ENCODE data around the gene HINFP. TPM values are rescaled to one million over a fixed set of nuclear protein-coding genes. Genes with fewer than 3 reads are reported as not detected.

HINFP gene
- total and polyA plus RNA-seq, 2 experiments from 2014 or later, result 12.6 to 29.2 TPM

GRCh38 chr11:119125821-119126220 lies 4.4 kb downstream of the HINFP start (continued):
- TF ChIP-seq CTCF (conservative IDR thresholded peaks at IDR 0.05; ENCODE audit: low read depth in 2 of 2) (no peak), JUNB (IDR thresholded peaks at IDR 0.05; ENCODE audit: unreplicated experiment) (no peak), ZNF331 (CRISPR knock-in tag; IDR thresholded peaks at IDR 0.05; ENCODE audit: low read depth) (no peak), EZH2phosphoT487 (IDR thresholded peaks at IDR 0.05; ENCODE audit: unreplicated experiment) (no peak), NANOG (IDR thresholded peaks at IDR 0.05; ENCODE audit: borderline replicate concordance) (no peak), POLR2AphosphoS5 (IDR thresholded peaks at IDR 0.05; ENCODE audit: low read depth) (no peak), CREB1 (CRISPR knock-in tag; IDR thresholded peaks at IDR 0.05; ENCODE audit: low read depth) (no peak), EZH2 (IDR thresholded peaks at IDR 0.05; ENCODE audit: low read depth, unreplicated experiment) (no peak), STAT1 (IDR thresholded peaks at IDR 0.05; ENCODE audit: unreplicated experiment) (no peak)

GRCh38 chr11:119126675-119127268 lies 5.4 kb downstream of the HINFP start:
- Histone ChIP-seq H3K4me2 (no peak overlapping the region), H3F3A (replicated peaks; ENCODE audit: low read depth) (peaks cover 11% of the 10 kb centered on the region; the same call in 1 of the 2 replicates), H3K4me1 (ENCODE audit: insufficient read depth) (peaks cover 7% of the 10 kb centered on the region; the same call in 1 of the 2 replicates), H4K20me1 (replicated peaks; ENCODE audit: insufficient read depth) (peaks cover 17% of the 10 kb centered on the region; the same call in 1 of the 2 replicates), H2AFZ (no peak overlapping the region), H3K4me3 (no peak overlapping the region), H3K27me3 (ENCODE audit: insufficient read depth) (no peaks in the 10 kb centered on the region), H3K79me2 (replicated peaks; ENCODE audit: insufficient read depth) (peaks cover 29% of the 10 kb centered on the region), H3K27ac (ENCODE audit: low read depth) (no peak overlapping the region; the same call in 1 of the 2 replicates), H3K36me3 (ENCODE audit: insufficient read depth) (peaks cover 15% of the 10 kb centered on the region; the same call in 1 of the 2 replicates), H3K9me2 (ENCODE audit: insufficient read depth) (no peaks in the 10 kb centered on the region)
- Mint-ChIP-seq H3K27me3 (ENCODE audit: insufficient read depth, low read depth, poor library complexity) (peaks cover 2% of the 10 kb centered on the region), H3K9me3 (no peaks in the 10 kb centered on the region), H3K4me3 (no peak overlapping the region), H3K27ac (peak overlapping the region; percentile 41), H3K4me1 (peaks cover 12% of the 10 kb centered on the region), H3K36me3 (ENCODE audit: low read depth) (peaks cover 38% of the 10 kb centered on the region)
- DNase-seq (ENCODE audit: low spot score), result no peak
- ATAC-seq, result peak; percentile 63
- TF ChIP-seq JUNB (IDR thresholded peaks at IDR 0.05; ENCODE audit: unreplicated experiment) (no peak), STAT1 (IDR thresholded peaks at IDR 0.05; ENCODE audit: unreplicated experiment) (no peak), NANOG (IDR thresholded peaks at IDR 0.05; ENCODE audit: borderline replicate concordance) (no peak), EZH2phosphoT487 (IDR thresholded peaks at IDR 0.05; ENCODE audit: unreplicated experiment) (no peak), EZH2 (IDR thresholded peaks at IDR 0.05; ENCODE audit: low read depth, unreplicated experiment) (no peak), POLR2AphosphoS5 (IDR thresholded peaks at IDR 0.05; ENCODE audit: low read depth) (no peak), ZNF462 (CRISPR knock-in tag; IDR thresholded peaks at IDR 0.05) (no peak), ZNF114 (CRISPR knock-in tag; IDR thresholded peaks at IDR 0.05) (no peak), CTCF (conservative IDR thresholded peaks at IDR 0.05; ENCODE audit: low read depth in 2 of 2) (no peak)
